ENCODE data around the gene SPATA17.
"Not testable (repeated sequence)": the region's sequence is repeated elsewhere in the genome, so short reads cannot be mapped to it uniquely, and the experiment has no call there.

SPATA17 gene, protein sequence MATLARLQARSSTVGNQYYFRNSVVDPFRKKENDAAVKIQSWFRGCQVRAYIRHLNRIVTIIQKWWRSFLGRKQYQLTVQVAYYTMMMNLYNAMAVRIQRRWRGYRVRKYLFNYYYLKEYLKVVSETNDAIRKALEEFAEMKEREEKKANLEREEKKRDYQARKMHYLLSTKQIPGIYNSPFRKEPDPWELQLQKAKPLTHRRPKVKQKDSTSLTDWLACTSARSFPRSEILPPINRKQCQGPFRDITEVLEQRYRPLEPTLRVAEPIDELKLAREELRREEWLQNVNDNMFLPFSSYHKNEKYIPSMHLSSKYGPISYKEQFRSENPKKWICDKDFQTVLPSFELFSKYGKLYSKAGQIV

GRCh38 chr1:217630711-217631591 is at the start of gene SPATA17, which contains the start of gene GPATCH2:
Gene SPATA17 (plus strand): TSS chr1:217631344. CDS start chr1:217631379, 35 bp downstream.
Gene GPATCH2 (minus strand): TSS chr1:217631090. CDS start chr1:217630971, 119 bp downstream.
- DNase-seq: peak; percentile 91

- not testable (repeated sequence) for DNase-seq
These were observed 46.8 kb upstream of the SPATA17 start for GRCh38 chr1:217584286-217584811.

DNA sequence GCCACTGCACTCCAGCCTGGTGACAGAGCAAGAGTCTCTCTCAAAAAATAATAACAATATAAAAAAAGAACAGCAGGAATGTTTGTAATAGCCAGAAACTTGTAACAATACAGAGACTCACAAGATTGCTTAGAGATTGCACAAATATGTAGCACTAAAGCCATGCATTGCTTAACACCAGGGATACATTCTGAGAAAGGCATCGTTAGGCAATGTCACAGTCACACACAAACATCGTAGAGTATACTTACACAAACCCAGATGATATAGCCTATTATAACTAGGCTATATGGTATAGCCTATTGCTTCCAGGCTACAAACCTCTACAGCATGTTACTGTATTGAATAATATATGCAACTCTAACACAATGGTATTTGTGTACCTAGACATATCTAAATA is 45.6 kb upstream of the SPATA17 start:
- no peak for DNase-seq

DNA sequence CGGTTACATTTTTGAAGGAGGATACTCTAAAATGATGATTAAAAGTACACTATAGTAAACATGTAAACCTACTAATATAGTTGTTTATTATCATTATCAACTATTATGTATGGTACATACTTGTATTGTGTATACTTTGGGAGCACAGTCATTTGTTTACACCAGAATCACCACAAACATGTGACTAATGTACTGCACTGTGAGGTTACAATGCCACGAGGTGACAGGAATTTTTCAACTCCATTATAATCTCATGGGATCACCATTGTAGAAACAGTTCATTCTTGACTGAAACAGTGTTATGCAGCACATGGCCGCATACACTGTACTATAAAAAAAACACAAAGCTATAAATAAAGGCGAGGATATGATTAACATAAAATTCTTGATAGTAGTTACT is 44.6 kb upstream of the SPATA17 start:
- DNase-seq: no peak

DNA sequence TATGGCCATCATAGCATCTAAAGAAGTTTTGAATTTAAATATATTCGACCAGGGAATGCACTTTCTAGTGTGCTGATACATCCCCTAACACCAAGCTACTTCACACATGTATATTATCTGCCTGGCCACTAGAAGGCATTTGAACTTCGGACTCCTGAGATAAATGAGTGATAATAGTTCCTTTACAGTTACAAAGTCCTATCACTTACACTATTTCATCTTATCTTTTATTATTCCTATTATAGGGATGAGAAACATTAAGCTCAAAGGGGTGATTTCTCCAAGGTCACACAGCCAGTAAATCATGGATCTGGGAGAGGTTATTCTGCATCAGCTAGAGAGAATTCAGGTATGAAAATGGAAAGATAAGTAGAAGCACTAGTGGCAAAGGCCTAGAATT is 40.5 kb upstream of the SPATA17 start:
- no peak for DNase-seq

DNA sequence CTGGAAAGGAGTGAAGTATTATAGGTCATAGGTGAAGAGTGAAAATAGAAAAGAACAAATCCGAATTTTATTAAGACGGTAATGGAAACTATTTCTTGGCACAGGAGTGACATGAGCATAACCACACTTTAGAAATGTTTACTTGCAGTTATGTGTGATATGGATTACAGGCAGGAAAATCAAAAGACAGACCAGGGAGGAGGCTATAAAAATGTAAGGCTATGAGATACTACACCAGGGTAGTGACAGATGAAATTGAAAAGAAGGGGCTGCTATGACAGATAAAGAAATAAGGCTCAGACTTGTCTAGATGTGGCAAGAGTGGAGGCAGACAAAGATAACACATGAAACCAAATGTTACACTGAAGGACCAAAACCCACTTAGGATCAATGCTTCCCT is 32.0 kb upstream of the SPATA17 start:
- DNase-seq: no peak

- no peak for DNase-seq
These were observed 28.8 kb upstream of the SPATA17 start for GRCh38 chr1:217602380-217602779.

GRCh38 chr1:217605390-217605789 is 25.8 kb upstream of the SPATA17 start:
- DNase-seq: no peak

GRCh38 chr1:217614200-217614712 is 16.9 kb upstream of the SPATA17 start:
- peak; percentile 36 for DNase-seq

DNA sequence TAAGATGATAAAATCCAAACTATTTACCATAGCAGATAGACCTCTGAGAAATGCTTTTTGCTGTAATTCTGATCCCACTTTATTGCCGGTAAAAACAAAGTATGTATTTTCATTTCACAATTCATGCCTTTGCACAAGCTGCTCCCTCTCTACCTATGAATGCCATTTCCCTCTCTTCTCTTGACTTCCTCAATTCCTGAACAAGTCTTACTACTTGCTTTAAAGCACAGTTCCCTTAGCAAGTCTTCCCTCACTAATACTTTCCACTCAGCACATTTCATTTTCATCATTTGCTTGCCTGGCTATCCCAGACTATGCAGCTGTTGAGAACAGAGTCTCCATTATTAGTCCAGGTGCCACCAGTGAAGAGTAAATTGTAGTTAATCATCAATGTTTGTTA is 14.0 kb upstream of the SPATA17 start:
- DNase-seq: no peak

DNA sequence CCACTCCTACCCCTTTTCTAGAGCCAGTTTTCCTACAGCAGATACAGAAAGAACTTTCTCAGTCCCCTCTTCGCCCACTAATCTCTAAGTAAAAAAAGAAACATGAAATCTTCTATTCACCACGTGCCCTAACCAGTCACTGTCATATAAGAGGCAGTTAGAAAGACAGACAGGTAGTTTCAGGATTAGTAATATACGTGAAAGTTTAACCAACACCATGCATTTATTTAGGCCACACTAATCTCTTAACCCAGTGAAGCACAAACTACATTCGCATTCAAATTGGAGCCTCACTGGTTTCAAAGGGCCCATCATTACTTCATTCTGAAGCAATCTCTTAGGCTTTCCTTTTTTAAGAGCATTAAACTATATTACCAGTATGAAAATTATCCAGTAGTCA is 10.3 kb upstream of the SPATA17 start:
- DNase-seq: no peak

- no peak for DNase-seq
These were observed 9.1 kb upstream of the SPATA17 start for GRCh38 chr1:217622042-217622441.

- no peak for DNase-seq
These were observed 4.8 kb upstream of the SPATA17 start for GRCh38 chr1:217626321-217626720.

DNA sequence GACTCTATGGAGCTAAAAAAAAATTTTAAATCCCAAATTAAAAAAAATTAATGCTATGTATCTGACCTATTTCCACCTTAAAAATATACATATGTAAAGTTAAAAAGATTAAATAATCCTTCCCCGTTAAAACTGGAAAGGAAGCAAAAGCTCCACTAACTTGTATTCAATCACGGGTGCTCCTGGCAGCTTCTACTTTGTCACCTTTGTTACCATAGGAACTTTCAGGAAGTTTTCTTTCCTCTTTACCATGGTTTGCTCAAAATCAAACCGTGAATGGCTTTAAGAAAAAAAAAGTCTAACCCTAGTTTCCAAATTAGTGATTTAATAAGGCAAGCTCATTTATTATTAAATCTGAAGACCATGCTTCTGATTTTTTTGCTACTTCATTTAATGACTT is 3.7 kb upstream of the SPATA17 start:
- DNase-seq: no peak

GRCh38 chr1:217642455-217642854 is 11.3 kb downstream of the SPATA17 start:
- no peak for DNase-seq

- DNase-seq: peak; percentile 6
These were observed 16.6 kb downstream of the SPATA17 start for GRCh38 chr1:217647791-217648190.

- DNase-seq: no peak
These were observed 19.5 kb downstream of the SPATA17 start for GRCh38 chr1:217650674-217651073.

DNA sequence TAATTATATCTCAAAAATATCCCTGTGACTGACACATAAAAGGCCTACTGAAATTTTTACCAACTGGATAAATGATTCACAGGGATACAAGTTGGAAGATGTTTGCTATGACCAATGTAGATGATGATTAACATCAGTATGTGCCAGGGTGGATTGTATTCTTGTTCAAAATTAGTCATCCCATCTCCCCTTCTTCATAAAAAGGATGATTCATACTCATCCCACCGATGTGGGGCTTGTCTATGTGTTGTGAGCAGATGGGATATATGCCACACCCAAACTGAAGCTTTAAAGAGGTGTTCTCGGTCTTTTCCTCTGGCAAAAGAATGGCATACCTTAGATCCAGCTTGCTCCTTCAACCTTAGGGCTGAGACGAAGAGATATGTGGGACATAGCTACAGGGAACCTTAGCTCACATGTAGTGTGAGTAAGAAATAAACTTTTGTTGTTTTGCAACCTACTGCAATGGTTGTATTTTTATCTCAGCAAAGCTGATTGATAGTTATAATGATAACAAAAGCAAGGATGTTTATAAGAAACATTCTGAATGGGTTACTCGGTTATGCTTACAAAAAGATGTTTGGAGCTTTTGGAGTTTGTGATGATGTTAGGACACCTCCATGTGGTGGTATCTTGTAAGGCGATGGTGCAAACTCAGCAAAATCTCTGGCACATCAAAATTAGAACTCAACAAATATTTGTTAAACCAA is 29.4 kb downstream of the SPATA17 start:
- peak; percentile 85 for DNase-seq

DNA sequence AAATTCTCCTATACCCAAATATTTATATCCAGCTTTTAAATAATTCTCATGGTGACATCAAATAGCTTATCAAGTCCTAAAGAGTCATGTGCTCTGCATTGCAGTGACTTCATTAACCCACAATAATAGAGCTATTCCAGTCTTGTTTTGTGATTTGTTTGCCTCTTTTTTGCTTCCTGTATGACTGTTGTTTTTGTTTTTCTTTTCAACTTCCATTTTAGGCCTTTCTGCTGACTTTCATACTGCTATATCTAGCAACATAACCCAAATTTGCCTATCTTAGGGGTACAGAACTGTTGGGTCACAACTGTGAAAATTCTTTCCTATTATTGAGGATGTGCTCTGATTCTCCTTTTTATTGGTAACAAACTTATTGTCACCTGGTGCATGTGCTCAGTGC is 30.3 kb downstream of the SPATA17 start:
- DNase-seq: no peak

DNA sequence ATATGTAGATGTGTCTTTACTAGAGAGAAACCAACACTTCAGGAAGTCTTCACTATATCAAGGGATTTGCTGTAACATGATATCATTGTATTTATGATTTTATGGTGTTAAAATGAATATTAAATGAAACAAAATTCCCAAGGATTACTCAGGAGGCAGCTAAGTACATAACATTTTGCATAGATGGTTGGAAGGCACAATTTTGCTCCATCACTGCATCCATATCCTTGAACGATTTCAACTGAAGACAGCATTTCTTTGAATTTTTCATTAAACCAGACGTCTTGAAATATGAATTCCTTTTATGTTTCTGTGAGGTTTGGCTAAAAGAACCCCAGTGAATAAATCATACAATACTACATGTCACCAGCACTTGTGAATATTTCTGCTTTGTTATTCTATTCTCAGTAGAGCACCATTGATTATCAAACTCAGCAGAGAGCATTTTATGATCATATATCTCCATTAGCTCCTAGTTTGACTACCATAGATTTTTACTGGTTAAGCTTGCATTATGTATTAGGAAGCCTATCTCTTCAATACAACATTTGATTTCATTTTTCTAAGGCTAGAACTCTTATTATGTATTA is 37.3 kb downstream of the SPATA17 start:
- DNase-seq: no peak

DNA sequence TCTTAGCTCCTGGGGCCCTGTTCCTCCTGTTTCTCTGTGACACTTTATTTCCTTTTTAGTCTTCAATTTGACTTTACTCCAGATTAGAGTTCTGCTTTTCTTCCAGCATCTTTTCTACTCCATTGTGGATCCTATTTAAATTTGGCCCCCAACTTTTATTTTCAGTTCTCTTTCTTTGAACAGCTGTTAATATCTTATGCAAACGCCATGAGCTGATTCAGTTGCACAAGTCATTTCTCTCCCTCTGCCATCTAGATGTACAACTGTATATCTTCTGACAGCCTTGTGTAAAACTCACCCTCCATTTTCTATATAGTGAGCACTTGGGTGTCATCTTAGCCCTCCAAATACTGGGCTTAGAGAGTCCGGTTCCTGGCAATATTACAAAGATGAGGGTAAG is 42.2 kb downstream of the SPATA17 start:
- DNase-seq: no peak

- DNase-seq: no peak
These were observed 43.0 kb downstream of the SPATA17 start for GRCh38 chr1:217674028-217674729.
